Ovary (tissue), 3 donors: Measurements from ENCODE around the gene IQCF6.

Source experiments
- POLR2A ChIP-seq: fragments of 450-650 bp; IDR thresholded peaks from one replicate; pipeline ENCODE4 v1.6.1; 2017; ENCODE audit warnings: antibody characterized with exemption, mild to moderate bottlenecking, moderate library complexity
- TF ChIP-seq, protein P1 (sequence below), 3 donors: fragments of 450-650 bp in 2 of 3; fragments of 200-600 bp in 1 of 3; IDR thresholded peaks; one replicate each; pipeline versions ENCODE4 v1.5.1 to v1.8.0; 2016 to 2022; ENCODE audit warnings: antibody characterized with exemption in 3 of 3, mild to moderate bottlenecking in 1 of 3
- donor health status: DM: no; HTN: no; CAD: no.

DNA sequence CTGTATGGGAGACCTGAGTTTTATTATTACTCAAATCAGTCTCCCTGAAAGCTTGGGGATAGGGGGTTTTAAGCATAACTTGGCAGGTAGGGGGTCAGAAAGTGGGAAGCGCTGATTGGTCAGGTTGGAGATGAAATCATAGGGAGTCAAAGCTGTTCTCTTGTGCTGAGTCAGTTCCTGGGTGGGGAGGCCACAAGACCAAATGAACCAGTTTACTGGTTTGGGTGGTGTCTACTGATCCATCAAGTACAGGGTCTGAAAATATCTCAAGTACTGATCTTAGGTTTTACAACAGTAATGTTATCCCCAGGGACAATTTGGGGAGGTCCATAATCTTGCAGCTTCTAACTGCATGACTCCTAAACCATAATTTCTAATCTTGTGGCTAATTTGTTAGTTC lies 17.8 kb upstream of the IQCF6 start:
- TF ChIP-seq POLR2A, result no peak
- TF ChIP-seq, protein P1, sequence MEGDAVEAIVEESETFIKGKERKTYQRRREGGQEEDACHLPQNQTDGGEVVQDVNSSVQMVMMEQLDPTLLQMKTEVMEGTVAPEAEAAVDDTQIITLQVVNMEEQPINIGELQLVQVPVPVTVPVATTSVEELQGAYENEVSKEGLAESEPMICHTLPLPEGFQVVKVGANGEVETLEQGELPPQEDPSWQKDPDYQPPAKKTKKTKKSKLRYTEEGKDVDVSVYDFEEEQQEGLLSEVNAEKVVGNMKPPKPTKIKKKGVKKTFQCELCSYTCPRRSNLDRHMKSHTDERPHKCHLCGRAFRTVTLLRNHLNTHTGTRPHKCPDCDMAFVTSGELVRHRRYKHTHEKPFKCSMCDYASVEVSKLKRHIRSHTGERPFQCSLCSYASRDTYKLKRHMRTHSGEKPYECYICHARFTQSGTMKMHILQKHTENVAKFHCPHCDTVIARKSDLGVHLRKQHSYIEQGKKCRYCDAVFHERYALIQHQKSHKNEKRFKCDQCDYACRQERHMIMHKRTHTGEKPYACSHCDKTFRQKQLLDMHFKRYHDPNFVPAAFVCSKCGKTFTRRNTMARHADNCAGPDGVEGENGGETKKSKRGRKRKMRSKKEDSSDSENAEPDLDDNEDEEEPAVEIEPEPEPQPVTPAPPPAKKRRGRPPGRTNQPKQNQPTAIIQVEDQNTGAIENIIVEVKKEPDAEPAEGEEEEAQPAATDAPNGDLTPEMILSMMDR (IDR thresholded peaks at IDR 0.05), result no peak
